GM10248 (cell line): Measurements from ENCODE around the gene SEPTIN11.

Experiments
- CTCF ChIA-PET: fragments of 300-600 bp; sonication (Branson Sonifier 250); formaldehyde crosslinking; extraction: SDS; loops from one replicate; lab custom pipeline; 2021; ENCODE audit warnings: antibody characterized with exemption; lab: Yijun Ruan, JAX
- POLR2A ChIA-PET: fragments of 350-650 bp; sonication (Branson Sonifier 250); formaldehyde crosslinking; extraction: SDS; loops from one replicate; lab custom pipeline; 2020; ENCODE audit warnings: antibody characterized with exemption; lab: Yijun Ruan, JAX
- DNase-seq: peaks from one replicate; pipeline ENCODE4 v3.0.0; 2012; ENCODE audit errors: extremely low spot score
- CTCF ChIP-seq: IDR thresholded peaks from 2 replicates; pipeline ENCODE4 v1.5.1; 2012; ENCODE audit warnings: mild to moderate bottlenecking, low read depth; ENCODE audit errors: extremely low read depth, missing control alignments, control extremely low read depth

Gene SEPTIN11

DNA sequence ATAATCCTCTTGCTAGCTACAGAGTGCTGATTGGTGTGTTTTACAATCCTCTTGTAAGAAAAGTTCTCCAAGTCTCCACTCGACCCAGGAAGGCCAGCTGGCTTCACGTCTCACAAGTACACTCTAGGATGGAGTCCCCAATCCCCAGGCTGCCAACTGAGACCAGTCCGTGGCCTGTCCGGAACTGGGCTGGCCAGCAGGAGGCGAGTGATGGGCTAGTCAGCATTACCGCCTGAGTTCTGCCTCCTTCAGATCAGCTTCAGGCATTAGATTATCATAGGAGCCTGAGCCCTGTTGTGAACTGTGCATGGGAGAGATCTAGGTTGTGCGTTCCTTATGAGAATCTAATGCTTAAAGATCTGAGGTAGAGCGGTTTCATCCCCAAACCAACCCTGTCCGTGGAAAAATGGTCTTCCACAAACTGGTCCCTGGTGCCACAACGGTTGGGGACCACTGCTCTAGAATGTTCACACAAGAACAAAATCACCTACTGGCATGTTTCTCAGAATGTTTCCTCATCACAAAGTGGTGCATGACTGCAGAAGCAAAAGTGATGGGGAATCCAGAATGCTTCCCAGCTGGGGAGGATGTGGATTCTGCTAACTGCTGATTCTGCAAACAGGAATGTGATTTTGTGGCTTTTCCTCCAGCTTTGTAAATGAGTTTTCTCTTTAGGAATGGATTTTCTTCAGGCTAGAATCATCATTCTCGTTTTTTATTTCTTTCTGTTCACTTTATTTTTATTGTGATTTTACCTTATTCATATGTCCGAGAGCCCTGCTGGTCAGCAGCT lies 40.9 kb downstream of the SEPTIN11 start:
- POLR2A ChIA-PET: no interaction called here
- DNase-seq: no peak
- CTCF ChIA-PET: interaction anchor here (0.9 to 8.0 kb wide), 4 partner anchors 9 to 57 kb away, joined by 3 to 60 read pairs (median 4); no protein-coding TSS in a partner anchor
- no peak for TF ChIP-seq CTCF

- TF ChIP-seq CTCF: no peak
- DNase-seq: no peak
- POLR2A ChIA-PET: no interaction called here
- CTCF ChIA-PET: interaction anchor here (0.8 to 8.0 kb wide), 5 partner anchors 13 to 61 kb away, joined by 3 to 60 read pairs (median 3); no protein-coding TSS in a partner anchor
Observed at GRCh38 chr4:76991161-76991660, 41.7 kb downstream of the SEPTIN11 start.

DNA sequence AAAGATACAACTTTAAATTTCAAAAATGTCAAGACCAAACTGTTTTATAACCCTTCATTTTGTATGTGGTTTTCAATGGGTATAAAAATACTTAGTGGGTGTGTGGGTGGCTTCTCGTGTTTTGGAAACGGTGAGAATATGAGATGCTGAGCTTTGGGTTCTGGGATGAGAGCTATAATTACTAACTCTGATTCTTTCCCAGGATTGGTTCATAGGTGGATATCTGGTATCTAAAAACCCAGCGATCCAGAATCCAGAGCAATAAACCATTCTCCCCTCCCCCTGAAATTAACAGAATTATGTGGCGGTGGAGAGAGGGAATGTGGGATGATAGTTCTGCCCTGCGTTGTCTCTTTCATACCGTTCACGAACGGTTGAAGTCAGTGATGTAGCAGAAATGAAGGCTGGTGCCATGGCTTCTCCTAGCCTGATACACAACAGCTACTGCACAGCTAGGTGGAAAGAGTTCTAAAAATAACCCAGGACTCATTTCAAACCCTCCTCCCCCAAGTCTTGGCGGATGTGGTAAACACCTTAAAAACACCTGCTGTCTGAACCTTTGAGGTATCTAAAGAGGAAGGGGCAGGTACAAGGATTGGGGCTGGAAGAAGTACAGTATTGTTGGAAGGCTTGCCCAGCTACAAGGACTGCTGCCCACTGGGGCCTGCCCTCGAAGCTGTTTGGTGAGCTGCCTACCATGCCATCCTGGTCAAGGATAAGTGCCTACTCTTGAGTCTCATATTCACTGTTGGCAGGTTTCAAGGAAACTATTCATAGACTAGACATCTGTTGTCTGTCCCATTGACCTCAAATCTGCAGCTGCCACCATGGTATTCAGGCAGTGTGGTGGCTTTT lies 44.5 kb downstream of the SEPTIN11 start:
- POLR2A ChIA-PET: interaction anchor here (0.6 to 1.1 kb wide), 2 partner anchors 37 to 200 kb away, joined by 3 to 9 read pairs; no protein-coding TSS in a partner anchor

GRCh38 chr4:76995776-76996175 lies 46.2 kb downstream of the SEPTIN11 start:
- POLR2A ChIA-PET: interaction anchor here (0.6 to 1.2 kb wide), 2 partner anchors 16 to 46 kb away, joined by 3 read pairs; partner anchors contain the start of gene SEPTIN11
- no peak for DNase-seq
- no peak for TF ChIP-seq CTCF
- CTCF ChIA-PET: interaction anchor here (0.9 to 8.0 kb wide), 13 partner anchors 9 to 371 kb away, joined by 3 to 60 read pairs (median 4); no protein-coding TSS in a partner anchor

More for the DNA sequence above, 44.5 kb downstream of the SEPTIN11 start:
- no peak for TF ChIP-seq CTCF
- DNase-seq: peak; percentile 60
- CTCF ChIA-PET: interaction anchor here (1.0 to 8.0 kb wide), 9 partner anchors 7 to 59 kb away, joined by 3 to 60 read pairs (median 4); no protein-coding TSS in a partner anchor

- TF ChIP-seq CTCF: no peak
- no peak for DNase-seq
- ChIA-PET POLR2A (interaction anchor here (1.2 kb wide), 1 partner anchor 47 kb away, joined by 3 read pairs; the partner anchor contains the start of gene SEPTIN11), CTCF (interaction anchor here (0.9 to 8.0 kb wide), 11 partner anchors 9 to 295 kb away, joined by 3 to 60 read pairs (median 4); no protein-coding TSS in a partner anchor)
Observed at GRCh38 chr4:76996445-76996844, 46.9 kb downstream of the SEPTIN11 start.

GRCh38 chr4:76997077-76997476 lies 47.5 kb downstream of the SEPTIN11 start:
- ChIA-PET POLR2A (no interaction called here), CTCF (interaction anchor here (1.4 to 8.0 kb wide), 6 partner anchors 9 to 206 kb away, joined by 3 to 60 read pairs (median 7); no protein-coding TSS in a partner anchor)
- no peak for DNase-seq
- no peak for TF ChIP-seq CTCF
